NCI-H1417 treated with DMSO at 0.1 percent for 48 hours (cell line): ENCODE measurements around the gene BYSL.
"Not testable (repeated sequence)": the region's sequence is repeated elsewhere in the genome, so short reads cannot be mapped to it uniquely, and the experiment has no call there.

Source experiments
- DNase-seq: peaks from one replicate; lab custom pipeline; 2025; lab: John Stamatoyannopoulos, UW

BYSL gene

DNA sequence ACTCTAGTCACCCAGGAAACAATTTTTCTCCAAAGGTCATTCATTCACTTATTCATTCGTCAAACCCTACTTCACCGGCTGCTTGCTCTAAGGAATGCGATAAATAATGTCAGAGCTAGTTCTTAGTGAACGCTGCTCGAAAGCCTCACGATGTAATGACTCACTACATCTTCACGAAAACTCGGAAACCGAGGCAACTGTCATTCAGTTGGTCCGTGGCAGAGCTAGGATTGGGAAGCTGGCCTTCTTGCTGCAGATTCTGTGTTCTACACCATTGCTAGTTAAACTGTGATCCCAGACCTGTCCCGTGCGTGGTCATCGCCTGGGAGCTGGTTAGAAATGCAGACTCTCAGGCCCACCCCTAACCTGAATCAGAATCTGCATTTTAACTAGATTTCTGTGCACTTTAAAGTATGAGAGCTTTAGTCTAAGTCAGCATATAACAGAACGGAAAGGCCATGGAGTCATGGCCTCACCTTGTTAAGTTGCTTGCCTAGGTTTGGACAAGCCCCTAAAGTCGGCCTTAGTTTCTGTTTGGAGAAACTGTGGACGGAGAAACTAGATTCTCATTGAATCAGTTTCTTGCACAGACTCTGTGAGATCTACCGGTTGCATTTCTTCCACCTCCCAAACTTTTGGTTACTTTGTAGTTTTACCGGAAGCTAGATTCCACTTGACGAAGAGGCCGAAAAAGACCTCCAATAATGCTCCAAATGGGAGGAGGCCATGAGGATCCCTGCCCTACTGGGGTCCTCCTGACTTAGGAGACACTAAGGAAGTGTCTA lies 21.0 kb downstream of the BYSL start:
- DNase-seq = no peak

DNA sequence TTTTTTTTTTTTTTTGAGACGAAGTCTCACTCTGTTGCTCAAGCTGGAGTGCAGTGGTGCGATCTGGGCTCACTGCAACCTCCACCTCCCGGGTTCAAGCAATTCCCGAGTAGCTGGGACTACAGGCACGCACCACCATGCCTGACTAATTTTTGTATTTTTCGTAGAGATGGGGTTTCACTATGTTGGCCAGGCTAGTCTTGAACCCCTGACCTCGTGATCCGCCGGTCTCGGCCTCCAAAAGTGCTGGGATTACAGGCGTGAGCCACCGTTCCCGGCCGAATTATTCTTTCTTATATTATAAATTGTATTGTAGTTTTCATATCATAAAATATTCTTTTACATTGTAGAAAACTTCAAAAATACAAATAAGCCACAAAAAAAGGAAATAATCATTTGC lies 21.6 kb downstream of the BYSL start:
- DNase-seq = not testable (repeated sequence)

DNA sequence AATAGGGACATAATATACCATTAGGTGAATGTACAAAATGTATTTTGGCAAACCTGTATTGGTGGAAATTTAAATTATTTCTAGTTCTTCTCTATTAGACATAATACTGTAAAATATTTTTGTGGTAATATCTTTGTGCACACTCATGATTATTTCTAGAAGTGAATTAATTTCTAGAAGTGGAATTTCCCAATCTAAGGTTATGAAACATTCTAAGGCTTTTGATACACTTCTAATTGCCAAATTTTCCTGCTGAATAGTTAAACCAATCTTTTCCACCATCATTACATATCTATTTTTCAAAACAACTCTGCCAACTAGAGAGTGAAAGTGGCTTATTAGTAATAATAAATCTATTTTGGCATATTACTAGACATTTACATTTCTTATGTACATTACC lies 22.2 kb downstream of the BYSL start:
- DNase-seq = no peak

DNA sequence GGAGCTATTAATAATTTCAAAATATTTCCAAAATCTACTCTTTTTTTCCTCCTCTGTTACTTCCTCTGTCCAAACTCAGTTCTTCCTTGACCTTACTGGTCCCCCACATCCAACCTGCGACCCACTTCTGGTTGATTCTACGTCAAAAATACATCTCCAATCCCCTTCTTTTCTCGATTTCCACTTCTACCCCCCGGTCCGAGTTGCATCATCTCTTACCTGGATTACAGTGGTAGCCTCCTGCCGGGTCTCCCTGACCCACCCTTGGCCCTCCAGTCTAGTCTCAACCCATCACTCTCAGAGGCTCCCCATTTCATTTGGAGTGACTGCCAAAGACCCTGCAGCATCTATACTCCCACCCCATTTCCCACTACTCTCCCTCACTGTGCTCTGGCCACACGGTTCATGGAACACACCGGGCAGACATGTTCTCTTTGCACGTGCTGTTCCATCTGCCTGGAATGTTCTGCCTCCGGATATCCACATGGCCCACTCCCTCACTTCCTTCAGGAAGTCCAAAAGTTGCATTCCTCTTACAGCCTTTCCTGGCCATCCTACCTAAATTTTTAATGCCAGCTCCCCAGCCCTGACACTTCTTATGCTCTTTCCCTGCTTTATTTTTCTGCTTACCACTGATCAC lies 26.4 kb downstream of the BYSL start:
- no peak for DNase-seq

DNA sequence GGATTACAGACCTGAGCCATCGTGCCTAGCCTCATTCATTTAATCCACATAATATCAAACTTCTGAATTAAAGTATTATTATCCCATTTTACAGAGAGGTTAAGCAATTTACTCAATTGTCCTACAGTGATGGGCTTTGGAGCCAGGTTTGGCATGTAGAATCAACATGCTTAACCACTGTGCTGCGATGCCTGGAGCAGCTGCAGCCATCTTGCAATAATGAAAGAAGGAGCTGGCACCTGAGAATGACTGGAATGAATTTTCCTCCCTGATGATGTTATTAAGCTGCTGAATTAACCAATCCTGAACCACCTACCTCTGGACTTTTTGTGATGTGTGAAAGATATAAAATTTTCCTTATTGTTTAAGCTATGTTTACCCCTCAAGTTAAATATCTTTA lies 33.4 kb downstream of the BYSL start:
- DNase-seq = no peak

DNA sequence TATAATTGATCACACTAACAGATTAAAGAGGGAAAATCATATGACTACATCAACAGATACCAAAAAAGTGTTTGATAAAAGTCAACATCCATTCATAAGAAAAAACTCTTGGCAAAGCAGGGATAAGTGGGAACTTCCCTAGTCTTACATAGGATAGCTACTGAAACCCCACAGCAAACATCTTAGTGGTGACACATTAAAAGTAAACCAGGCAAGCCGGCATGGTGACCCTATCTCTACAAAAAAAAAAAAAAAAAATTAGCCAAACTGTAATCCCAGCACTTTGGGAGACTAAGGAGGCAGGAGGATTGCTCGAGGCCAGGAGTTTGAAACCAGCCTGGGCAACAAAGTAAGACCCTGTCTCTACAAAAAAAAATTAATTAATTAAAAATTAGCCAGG lies 34.1 kb downstream of the BYSL start:
- DNase-seq = no peak

DNA sequence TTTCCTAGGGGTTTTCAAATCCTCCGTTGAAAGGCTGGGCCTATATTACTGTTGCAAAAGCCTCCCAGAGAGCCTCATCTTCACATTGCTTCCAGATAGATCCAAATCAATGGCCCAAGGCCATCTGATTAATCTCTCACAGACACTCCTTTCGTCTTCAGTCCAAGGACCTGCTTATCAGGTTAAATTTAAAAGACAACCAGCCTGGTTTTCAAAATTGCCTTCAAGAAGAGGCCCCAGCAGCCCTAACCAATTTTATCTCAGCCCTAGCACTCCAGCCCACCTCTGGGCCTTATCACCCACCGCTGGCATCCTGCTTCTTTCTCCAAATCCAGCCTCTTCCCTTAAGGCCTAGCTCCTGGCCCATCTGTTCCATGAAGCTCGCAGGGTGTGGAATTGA lies 35.8 kb downstream of the BYSL start:
- DNase-seq = no peak

DNA sequence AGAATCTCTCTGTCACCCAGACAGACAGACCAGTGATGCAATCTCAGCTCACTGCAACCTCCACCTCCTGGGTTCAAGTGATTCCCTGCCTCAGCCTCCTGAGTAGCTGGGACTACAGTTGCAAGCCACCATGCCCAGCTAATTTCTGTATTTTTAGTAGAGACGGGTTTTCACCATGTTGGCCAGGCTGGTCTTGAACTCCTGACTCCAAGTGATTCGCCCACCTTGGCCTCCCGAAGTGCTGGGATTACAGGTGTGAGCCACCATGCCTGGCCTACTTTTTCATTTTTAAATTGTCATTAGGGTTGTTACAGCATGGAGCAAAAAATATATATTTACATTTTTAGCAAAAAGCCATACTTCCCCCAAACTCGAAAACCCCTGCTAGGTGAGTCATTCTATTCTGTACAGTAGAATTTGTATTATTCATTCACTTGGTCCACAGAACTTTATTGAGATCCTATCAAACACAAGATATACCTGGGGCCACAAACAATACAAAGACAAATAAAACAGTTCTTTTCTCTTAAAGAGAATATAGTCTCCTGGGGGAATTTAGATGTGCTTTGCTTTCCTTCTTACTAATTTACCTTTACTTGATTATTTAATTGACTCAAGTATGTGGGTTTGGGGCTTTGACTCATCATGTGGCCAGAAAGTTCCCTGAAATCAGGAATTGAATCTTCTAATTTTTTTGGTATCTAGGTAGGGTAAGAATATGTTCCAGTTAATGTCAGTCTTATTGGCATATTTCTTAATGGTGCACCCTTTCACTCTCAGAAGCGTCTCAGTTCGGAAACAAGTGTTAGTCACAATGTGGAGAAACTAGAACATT lies 36.9 kb downstream of the BYSL start:
- no peak for DNase-seq

DNA sequence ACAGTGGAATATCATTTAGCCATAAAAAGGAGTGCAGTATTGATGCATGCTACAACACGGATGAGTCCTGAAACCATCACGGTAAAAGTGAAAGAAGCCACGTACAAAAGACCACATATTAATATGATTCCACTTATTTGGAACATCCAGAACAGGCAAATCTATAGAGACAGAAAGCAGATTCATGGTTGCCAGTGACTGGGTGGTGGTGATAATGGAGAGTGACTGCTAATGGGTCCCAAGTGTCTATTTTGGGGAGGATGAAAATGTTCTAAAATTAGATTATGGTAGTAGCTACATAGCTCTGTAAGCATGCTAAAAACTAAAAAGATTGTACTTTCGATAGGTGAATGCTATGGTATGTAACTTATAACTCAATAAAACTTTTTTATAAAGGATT lies 38.7 kb downstream of the BYSL start:
- no peak for DNase-seq

DNA sequence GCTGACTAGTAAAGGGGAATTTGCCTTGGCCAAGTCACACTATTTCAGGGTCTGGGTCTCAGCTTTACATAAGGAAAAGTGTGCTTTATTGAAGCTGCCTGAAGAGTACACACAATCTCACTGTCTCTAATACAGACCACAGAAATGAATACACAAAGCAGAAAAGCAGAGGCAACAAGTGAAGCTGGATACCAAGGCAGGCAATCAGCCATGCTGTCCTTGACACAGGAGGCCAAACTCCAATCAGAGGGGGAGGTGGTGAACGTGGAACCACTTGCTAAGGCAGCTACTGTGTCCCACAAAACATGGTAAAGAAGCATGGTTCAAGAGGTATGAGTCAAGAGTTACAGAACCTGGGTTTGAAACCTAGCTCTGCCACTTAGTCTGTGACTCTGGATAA lies 42.1 kb downstream of the BYSL start:
- no peak for DNase-seq

DNA sequence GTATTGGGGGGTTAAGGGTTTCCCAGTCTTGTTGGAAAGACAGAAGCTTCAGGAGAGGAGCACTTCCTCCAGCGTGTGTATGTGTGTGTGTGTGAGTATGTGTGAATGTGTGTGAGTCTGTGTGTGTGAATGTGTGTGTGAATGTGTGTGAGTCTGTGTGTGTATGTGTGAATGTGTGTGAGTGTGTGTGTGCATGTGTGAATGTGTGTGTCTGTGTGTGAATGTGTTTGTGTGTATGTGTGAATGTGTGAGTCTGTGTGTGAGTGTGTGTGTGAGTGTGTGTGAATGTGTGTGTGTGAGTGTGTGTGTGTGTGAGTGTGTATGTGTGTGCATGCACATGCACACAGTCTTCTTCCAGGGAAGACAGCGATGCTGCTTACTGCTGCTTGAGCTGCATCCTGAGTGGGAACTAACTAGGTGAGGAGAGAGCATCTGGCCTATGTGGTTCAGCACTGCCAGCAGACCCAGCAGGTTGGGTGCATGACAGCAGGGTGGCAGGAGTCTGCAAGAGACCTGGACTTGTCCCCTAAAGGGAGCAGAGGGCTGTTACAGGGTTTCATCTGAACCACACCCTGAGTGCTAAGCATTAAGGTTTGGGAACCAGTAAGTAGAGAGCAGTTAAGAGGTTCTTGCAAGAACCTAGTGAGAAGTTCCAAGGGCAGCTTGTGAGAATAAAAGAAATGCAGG lies 43.0 kb downstream of the BYSL start:
- no peak for DNase-seq

DNA sequence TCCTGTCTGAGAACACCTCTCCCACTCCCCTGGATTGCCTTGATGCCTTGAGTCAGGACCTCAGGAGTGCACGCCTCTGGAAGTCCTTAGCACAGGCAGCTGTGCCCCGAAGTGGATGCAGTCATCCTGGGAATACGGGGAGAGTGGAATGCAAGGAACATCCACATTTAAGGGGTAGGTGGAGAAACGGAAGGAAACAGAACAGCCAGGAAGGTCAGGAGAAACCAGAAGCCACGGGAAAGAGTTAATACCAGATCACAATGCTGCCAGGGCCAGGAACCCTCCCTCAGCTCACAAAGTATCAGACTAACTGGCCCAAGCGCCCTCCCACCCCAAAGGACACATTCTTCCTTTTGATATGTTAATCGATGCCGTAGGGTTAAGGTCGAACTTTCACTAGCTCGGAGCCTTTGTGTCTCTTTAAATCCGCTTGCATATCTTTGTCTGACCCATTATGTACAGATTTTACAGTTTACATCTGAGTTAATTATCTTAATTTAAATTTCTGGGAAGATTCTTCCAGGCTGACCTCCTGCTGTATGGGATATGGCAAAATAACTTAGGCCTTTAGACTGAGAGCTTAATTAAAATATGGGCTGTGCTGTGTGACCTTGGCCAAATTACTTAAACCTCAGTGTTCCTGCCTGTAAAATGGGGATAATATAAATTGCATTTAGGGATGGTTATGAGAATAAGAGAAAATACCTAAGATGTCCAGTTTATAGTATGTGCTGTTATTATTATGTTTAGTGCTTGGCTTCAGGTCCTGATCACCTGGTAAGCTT lies 44.3 kb downstream of the BYSL start:
- DNase-seq = no peak

DNA sequence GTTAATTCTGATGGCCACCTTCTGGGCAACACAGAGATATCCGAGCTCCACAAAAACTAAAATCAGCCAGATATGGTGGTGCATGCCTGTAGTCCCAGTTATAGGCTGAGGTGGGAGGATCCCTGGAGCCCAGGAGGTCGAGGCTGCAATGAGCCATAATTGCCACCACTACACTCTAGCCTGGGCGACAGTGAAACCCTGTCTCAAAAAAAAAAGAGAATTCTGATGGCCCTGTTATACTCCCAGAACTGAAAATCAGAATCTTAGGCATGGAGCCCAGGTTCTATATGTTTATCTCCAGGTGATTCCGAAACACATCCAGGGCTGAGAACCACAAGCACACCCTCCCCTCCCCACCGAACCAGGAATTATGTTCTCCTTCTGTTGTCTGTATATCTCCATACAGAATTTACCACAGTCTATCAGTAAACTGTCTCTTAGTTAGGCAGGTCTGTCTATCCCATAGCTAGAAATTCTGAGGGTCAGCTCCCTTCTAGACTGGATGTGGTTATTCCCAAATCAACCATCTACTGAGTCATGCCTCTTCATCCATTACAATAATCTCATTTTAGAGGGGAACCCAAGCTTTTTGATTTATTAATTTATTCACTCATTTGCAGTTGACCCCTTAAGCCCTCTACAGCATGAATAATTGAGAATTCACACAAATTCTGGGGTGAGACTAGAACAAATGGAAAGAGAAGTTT lies 45.1 kb downstream of the BYSL start:
- no peak for DNase-seq

DNA sequence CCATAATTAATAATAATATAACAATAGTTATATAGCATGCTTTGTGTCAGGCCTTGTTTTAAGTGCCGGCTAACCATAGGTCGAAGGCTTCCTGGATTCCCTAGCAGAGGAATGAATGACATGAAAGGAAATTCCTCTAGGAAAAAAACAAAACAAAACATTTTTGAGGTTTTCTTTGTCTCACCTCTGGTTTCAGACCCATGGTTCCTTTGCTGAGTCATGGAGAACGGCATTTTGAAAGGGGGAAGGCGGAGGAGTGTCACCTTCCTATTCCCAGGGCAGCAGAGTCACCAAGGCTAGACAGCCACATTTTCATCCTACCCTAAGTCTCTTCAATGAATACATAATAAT lies 45.6 kb downstream of the BYSL start:
- no peak for DNase-seq

DNA sequence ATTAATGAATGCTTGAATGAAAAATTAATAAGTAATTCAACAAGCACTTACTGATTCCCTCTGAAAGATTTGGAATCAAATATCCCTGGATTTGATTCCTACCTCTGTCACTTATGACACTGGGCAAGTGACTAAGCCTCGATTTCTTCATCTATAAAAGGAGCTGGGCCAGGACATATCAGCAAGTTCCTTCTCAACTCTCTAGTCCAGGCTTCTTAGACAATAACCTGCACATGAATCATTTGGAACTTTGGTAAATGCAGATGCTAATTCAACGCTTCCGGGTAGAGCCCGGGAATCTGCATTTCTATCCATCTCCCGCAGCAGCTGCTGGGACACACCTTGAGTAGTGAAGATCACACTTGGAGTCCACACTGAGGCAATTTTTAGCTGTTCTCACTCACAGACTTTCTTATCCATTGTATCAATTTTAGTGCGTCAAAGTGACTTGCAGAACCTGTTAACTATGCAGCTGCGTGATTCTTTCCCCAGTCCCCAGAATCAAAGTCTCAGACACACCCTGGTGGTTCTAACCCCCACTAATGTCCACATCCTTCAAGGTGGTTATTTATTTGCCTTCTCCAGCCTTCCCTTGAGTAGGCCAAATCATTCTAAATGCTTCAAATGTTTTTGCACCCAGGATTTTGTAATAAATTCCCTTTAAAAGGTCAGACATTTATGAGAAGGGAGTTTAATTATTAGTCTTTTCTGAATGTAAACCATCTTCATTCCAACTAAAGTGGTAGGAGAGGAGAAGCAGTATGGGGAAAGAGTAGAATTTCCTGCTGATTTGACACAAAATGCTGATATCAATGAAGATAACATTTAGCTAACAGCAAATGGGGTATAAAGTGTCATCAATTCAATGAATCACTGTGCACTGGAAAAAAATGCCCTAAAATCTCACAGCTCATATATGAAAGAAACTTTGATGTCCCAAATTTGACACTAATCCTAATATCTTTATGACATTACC lies 46.3 kb downstream of the BYSL start:
- no peak for DNase-seq

DNA sequence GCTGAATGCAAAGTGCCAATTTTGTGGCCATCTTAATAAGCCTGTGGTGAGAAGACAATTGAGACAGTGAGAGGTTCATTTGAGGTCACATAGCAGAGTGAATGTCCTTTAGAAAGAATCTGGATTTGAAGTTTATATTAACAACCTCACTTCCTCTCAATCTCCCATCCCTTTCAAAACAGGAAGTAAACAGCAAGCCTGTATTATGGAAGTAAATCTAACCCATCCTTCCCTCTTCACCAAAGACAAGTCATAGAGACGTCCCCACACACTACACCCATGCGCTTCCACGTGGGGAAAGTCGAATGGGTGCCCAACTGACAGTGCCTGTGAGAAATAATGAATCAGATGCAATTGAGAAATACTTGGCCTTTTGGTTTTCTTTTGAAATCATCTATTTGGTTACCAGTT lies 49.1 kb downstream of the BYSL start:
- DNase-seq = no peak

DNA sequence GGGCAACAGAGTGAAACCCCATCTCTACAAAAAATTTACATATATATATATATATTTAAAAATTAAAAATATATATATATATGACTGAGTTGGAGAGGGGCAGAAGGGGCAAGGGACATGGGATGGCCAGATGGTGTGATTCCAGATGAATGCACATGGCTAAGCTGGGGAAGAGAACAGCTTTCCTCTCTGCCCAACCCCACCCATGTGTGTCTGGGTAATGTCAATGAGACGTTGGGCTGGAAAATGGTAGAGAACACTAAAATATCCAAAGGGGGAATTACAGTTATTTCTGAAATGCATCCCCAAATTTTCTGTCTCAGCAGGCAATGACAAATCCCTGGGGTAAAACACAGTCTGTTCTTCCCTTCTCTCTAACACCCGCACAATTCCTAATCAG lies 51.5 kb downstream of the BYSL start:
- no peak for DNase-seq

DNA sequence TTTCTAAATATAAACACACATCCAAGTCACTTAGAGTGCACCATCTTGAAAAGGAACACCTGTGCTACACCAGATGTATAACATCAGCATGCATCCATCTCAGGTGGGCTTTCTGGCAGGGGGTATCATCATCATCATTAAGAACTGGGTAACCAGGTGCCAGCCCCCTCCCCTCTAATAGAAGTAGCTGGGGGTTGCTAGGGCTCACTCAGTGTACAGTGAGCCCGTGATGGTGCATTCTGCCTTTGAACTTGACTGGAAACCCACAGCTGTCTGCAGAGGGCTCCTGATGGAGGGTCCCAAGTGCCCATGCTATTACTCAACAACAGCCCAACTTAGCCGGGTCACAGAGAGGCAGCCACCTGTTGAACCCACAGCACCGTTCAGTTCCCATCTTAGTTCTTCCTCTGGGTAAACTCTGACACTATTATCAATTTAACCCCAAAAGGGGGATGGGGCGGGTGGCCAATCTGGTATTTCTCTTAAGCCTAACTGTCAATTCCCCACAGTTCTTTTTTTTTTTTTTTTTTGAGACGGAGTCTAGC lies 53.1 kb downstream of the BYSL start:
- no peak for DNase-seq

DNA sequence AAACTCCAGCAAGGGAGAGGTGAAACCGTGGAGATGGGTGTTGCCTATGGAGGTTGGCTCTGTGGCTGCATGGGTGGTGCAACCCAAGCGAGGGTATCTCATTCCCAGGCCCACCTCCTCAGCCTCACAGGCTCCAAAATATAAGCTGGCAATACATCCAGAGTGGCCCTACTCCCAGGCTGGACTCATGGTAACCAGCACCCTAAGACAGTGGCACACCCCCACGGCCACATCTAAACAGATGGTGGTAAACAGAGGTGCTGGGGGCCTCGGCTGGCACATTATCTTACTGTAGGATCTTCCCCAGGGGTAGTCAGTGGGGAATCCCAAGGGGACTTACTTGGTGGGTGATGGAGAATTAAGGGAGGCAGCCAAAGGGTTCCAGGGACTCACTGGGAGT lies 54.0 kb downstream of the BYSL start:
- DNase-seq = no peak
